ENCODE data around the gene TMEM184B. TPM values are rescaled to one million over a fixed set of nuclear protein-coding genes. Genes with fewer than 3 reads are reported as not detected.

Gene TMEM184B
- total and polyA plus RNA-seq, 2 of the 8 experiments (the other 6 are each of a cell fraction or from before 2014, with no cell fraction given): 41.6 to 81.0 TPM

GRCh38 chr22:38236786-38237185, 36.0 kb downstream of the TMEM184B start (continued):
- TF ChIP-seq HDAC2 (IDR thresholded peaks at IDR 0.05; ENCODE audit: borderline replicate concordance in 1 of 2, low read depth in 2 of 2, low read length in 2 of 2) (no peak), SP2 (IDR thresholded peaks at IDR 0.05; ENCODE audit: low read length) (no peak), PHF8 (conservative IDR thresholded peaks at IDR 0.05; ENCODE audit: low read depth, low read length) (no peak), HDAC6 (IDR thresholded peaks at IDR 0.05; ENCODE audit: low read depth, low read length) (no peak), CTCF (IDR thresholded peaks at IDR 0.05; ENCODE audit: control extremely low read depth in 1 of 3, insufficient read depth in 1 of 3, low read depth in 1 of 3, low read length in 3 of 3) (no peak), POLR2A (IDR thresholded peaks at IDR 0.05; ENCODE audit: control extremely low read depth in 1 of 2, low read depth in 2 of 2, low read length in 2 of 2) (no peak), TAF7 (optimal IDR thresholded peaks at IDR 0.05; ENCODE audit: borderline replicate concordance, low read depth, low read length) (no peak), SUZ12 (IDR thresholded peaks at IDR 0.05; ENCODE audit: low read length) (no peak)
